ENCODE results near the gene TAB2.

TAB2 gene, protein sequence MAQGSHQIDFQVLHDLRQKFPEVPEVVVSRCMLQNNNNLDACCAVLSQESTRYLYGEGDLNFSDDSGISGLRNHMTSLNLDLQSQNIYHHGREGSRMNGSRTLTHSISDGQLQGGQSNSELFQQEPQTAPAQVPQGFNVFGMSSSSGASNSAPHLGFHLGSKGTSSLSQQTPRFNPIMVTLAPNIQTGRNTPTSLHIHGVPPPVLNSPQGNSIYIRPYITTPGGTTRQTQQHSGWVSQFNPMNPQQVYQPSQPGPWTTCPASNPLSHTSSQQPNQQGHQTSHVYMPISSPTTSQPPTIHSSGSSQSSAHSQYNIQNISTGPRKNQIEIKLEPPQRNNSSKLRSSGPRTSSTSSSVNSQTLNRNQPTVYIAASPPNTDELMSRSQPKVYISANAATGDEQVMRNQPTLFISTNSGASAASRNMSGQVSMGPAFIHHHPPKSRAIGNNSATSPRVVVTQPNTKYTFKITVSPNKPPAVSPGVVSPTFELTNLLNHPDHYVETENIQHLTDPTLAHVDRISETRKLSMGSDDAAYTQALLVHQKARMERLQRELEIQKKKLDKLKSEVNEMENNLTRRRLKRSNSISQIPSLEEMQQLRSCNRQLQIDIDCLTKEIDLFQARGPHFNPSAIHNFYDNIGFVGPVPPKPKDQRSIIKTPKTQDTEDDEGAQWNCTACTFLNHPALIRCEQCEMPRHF

DNA sequence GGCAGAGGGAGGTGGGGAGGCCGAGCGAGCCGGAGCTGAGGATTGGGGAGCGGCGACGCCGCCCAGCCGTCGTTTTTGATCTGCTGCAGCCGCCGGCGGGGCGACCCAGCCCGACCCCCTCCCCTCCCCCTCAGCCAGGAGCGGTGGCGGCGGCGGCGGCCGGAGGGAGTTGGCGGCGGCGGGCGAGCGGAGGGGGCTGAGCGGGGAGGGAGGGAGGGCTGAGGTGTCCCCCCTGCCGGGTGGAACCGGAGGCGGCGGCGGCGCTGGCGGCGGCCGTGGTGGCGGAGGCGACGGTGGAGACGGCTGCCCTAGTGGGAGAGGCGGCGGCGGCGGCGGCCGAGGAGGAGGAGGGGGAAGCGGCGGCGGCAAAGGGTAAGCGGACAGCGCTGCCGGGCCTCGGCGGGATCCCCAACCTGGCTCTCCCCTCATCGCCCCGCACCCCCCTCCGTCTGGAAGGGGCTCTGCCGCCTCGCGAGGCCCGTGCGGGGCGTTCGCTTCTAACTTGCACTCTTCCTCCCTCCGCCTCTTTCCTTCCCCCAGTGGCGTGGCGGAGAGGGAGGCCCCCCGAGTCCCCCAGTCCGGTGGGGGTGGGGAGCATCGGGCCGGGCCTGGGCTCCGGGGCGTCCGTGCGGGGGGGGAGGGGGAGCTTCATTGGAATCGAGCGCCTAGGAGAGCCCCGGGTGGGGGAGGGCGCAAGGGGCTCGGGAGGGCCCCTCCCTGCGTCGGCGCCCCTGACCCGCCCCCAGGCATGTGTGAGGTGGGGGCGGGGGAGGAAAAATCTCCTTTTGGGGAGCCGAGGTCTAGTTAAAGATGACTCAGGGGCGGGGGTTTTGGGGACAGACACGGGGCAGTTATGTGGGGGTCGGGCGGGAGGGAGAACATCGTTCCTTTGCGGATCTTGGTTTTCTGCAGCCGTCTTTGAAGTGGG is at the start of gene TAB2:
Gene TAB2, plus strand, starts transcription at position 69 of the 928 bp plus-strand sequence. CDS start 52,286 bp downstream, outside the sequence.
- DNase-seq: no peak

GRCh38 chr6:149268146-149268545 is 49.4 kb upstream of the TAB2 start:
- no peak for DNase-seq

GRCh38 chr6:149268768-149269167 is 48.7 kb upstream of the TAB2 start:
- DNase-seq: no peak

- no peak for DNase-seq
These were observed 46.9 kb upstream of the TAB2 start for GRCh38 chr6:149270616-149271015.

DNA sequence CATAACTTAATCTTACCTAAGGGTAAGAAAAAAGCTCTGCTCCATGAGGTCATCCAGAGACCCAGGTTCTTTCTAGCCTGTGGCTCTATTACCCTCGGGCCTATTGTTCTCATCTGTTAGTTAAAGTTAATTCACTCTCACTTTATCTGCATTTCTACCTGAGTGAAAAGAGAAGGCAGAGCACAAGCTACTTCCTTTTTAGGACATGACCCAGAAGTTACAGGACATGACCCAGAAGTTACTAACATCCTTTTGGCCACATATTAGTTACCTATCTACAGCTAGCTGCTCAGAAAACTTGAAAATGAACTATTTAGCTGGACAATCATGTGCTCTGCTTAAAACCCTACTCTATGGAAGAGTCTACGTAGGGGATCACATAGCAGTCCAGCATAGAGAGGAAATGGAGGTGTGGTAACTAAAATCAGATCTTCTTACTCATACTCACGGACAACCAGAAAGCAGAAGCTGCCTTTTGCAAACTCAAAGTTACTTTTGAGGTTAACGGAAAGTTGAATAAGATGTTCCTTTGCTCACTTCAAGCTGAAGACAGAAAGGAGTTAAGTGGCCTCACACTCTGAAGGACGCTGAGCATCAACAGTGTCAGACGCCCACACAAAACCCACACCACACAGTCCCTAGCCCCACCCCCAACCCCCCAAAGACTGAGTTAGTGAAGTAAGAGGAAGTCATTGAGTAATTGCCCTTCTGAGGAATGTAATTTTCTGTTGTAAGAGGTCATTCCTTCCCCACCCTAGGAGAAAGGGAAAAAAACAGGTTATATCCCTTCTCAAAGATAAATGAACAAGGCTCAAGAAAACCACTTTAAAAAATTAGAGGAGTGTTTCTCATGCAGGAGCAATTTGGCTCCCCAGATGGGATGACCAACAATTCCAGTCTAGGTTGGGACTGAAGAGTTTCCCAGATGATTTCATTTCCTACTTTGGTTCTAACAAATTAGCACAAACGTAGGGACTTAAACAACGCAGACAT is 45.9 kb upstream of the TAB2 start:
- no peak for DNase-seq

- no peak for DNase-seq
These were observed 44.2 kb upstream of the TAB2 start for GRCh38 chr6:149273318-149273717.

- DNase-seq: no peak
These were observed 41.9 kb upstream of the TAB2 start for GRCh38 chr6:149275621-149276020.

GRCh38 chr6:149277621-149278020 is 39.9 kb upstream of the TAB2 start:
- DNase-seq: no peak

GRCh38 chr6:149278997-149279396 is 38.5 kb upstream of the TAB2 start:
- DNase-seq: no peak

GRCh38 chr6:149284904-149285303 is 32.6 kb upstream of the TAB2 start:
- no peak for DNase-seq

GRCh38 chr6:149285626-149286025 is 31.9 kb upstream of the TAB2 start:
- no peak for DNase-seq

GRCh38 chr6:149286905-149287304 is 30.6 kb upstream of the TAB2 start:
- DNase-seq: no peak

DNA sequence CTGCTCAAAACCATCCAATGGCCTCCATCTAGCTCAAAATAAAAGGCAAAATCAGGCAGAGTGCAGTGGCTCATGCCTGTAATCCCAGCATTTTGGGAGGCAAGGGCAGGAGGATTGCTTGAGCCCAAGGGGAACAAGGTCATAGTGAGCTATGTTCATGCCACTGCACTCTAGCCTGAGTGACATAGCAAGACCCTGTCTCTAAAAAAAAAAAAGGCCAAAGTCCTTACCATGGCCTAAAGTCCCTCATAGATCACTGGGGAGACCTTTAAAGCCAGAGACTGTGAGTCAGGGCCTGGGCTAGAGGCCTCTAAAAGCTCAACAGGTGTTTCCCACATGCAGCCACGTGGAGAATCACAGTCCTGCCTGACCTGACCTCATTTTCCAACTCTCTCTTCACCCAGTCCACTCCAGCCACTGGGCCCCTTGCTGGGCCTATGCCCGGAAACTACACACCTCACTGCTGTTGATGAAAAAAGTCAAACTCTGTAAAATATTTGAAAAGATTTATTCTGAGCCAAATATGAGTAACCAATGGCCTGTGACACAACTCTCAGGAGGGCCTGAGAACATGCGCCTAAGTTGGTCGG is 28.2 kb upstream of the TAB2 start:
- DNase-seq: no peak

DNA sequence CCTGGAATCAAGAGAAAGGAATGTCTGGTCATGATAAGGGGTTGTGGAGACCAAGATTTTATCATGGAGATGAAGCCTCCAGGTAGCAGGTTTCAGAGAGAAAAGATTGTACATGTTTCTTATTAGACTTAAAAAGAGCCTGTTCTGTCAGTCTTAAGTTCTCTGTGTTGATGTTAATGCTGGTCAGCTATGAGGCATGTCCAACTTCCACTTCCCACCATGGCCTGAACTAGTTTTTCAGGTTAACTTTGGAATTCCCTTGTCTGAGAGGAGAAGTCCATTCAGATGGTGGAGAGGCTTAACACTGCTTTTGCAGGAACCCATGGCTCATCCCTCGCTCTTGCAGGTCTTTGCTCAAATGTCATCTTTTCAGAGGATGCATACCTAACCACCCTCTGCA is 27.5 kb upstream of the TAB2 start:
- DNase-seq: no peak

GRCh38 chr6:149293244-149293643 is 24.3 kb upstream of the TAB2 start:
- DNase-seq: no peak

DNA sequence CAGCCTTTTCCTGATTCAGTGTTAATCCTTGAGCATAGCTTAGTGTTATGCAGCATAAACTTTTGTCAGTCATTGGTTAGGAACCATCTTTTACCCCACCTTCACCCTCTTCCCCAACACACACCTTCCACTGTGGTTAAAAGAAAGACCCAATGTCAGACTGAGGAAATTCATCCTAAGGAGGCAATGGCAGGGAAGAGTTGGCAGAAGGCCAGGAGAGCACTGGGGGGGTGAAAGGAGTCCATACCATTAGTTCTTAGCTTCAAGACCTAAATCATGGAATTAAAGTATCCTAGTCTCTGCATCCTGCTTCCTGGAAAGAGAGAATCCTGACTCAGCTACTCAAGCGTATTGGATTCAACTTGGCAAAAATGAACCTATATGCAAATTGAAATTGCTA is 16.9 kb upstream of the TAB2 start:
- no peak for DNase-seq

- DNase-seq: no peak
These were observed 14.8 kb upstream of the TAB2 start for GRCh38 chr6:149302723-149303122.

DNA sequence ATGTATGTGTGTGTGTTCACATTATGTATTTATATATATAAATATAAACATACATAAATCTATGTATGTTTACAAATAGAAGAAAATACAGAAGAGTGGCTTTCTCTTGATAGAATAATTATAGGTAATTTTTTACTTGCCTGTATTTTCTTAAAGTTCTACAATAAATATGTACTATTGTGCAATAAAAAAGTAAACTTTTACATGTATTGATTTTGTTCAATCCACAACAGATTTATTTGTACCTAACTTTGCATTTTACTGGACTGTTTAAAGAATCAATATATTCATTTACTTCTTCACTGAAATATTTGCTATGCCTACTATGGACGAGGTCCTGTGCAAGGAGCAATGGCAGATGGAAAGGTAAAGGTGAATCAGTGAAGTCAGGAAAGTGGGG is 14.0 kb upstream of the TAB2 start:
- DNase-seq: no peak

- no peak for DNase-seq
These were observed 12.1 kb upstream of the TAB2 start for GRCh38 chr6:149305372-149305771.

DNA sequence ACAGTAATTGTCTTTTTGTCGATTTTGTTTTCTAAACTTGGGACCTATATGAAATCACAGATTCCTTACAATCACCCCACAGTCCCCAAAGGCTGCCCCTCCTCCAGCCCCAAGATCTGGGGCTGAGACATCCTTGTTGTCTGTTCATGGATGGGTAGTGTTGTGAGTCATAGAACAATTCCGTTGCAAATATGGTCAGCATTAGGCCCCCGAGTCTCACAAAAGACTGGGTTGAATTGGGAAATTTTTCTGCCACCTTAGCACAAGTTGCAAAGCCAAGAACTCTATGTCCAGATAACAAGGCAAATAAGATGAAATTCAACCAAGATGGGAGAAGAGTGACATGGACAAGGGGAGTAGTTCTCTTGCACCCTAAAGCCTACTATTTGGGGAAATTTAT is 10.5 kb upstream of the TAB2 start:
- DNase-seq: no peak

GRCh38 chr6:149311293-149311692 is 6.2 kb upstream of the TAB2 start:
- DNase-seq: no peak

GRCh38 chr6:149311766-149312165 is 5.7 kb upstream of the TAB2 start:
- no peak for DNase-seq
